ENCODE data around the gene PARP11.

PARP11 gene

GRCh38 chr12:3770891-3771290 is 102.3 kb downstream of the PARP11 start:
- Histone ChIP-seq H3F3A (ENCODE audit: insufficient read depth, low read length) (no peaks in the 10 kb centered on the region), H3K4me2 (ENCODE audit: low read length) (no peak overlapping the region), H3K79me2 (ENCODE audit: insufficient read depth, low read length) (no peaks in the 10 kb centered on the region), H3K9me3 (ENCODE audit: low read length) (no peaks in the 10 kb centered on the region), H3K27ac (ENCODE audit: low read depth, low read length, poor library complexity, severe bottlenecking) (no peak overlapping the region), H2AFZ (ENCODE audit: low read length) (no peak overlapping the region), H3K4me1 (ENCODE audit: insufficient read depth, low read length, severe bottlenecking) (no peaks in the 10 kb centered on the region), H3K27me3 (ENCODE audit: insufficient read depth, low read length) (no peaks in the 10 kb centered on the region), H3K4me3 (ENCODE audit: low read depth, low read length, poor library complexity, severe bottlenecking) (no peak overlapping the region), H3K36me3 (ENCODE audit: insufficient read depth, low read length) (no peaks in the 10 kb centered on the region), H4K20me1 (ENCODE audit: insufficient read depth, low read length) (no peaks in the 10 kb centered on the region), H3K9ac (ENCODE audit: low read length) (no peak overlapping the region), H3K9me2 (ENCODE audit: low read depth, low read length) (no peaks in the 10 kb centered on the region)
- TF ChIP-seq EZH2 (IDR thresholded peaks at IDR 0.05; ENCODE audit: borderline replicate concordance, low read length) = no peak
- no peak for TF ChIP-seq CTCF (IDR thresholded peaks at IDR 0.05; ENCODE audit: low read length)

GRCh38 chr12:3768911-3769447 is 104.2 kb downstream of the PARP11 start:
- no peak overlapping the region for H3K4me3 ChIP-seq (ENCODE audit: low read depth, low read length, poor library complexity, severe bottlenecking)
- no peaks in the 10 kb centered on the region for H3F3A ChIP-seq (ENCODE audit: insufficient read depth, low read length)
- H3K9me2 ChIP-seq (ENCODE audit: low read depth, low read length) = no peaks in the 10 kb centered on the region
- H4K20me1 ChIP-seq (ENCODE audit: insufficient read depth, low read length) = no peaks in the 10 kb centered on the region
- H3K9me3 ChIP-seq (ENCODE audit: low read length) = no peaks in the 10 kb centered on the region
- H3K9ac ChIP-seq (ENCODE audit: low read length) = no peak overlapping the region
- no peak overlapping the region for H3K27ac ChIP-seq (ENCODE audit: low read depth, low read length, poor library complexity, severe bottlenecking)
- no peak overlapping the region for H3K4me2 ChIP-seq (ENCODE audit: low read length)
- no peaks in the 10 kb centered on the region for H3K4me1 ChIP-seq (ENCODE audit: insufficient read depth, low read length, severe bottlenecking)
- H3K27me3 ChIP-seq (ENCODE audit: insufficient read depth, low read length) = no peaks in the 10 kb centered on the region
- TF ChIP-seq CTCF (IDR thresholded peaks at IDR 0.05; ENCODE audit: low read length) (no peak), EZH2 (IDR thresholded peaks at IDR 0.05; ENCODE audit: borderline replicate concordance, low read length) (no peak)
- no peaks in the 10 kb centered on the region for H3K79me2 ChIP-seq (ENCODE audit: insufficient read depth, low read length)
- no peak overlapping the region for H2AFZ ChIP-seq (ENCODE audit: low read length)
- no peaks in the 10 kb centered on the region for H3K36me3 ChIP-seq (ENCODE audit: insufficient read depth, low read length)

- Histone ChIP-seq H3K9ac (ENCODE audit: low read length) (no peak overlapping the region), H3K4me1 (ENCODE audit: insufficient read depth, low read length, severe bottlenecking) (no peaks in the 10 kb centered on the region), H3K27me3 (ENCODE audit: insufficient read depth, low read length) (no peaks in the 10 kb centered on the region), H3F3A (ENCODE audit: insufficient read depth, low read length) (no peaks in the 10 kb centered on the region), H3K79me2 (ENCODE audit: insufficient read depth, low read length) (no peaks in the 10 kb centered on the region), H3K9me2 (ENCODE audit: low read depth, low read length) (no peaks in the 10 kb centered on the region), H3K27ac (ENCODE audit: low read depth, low read length, poor library complexity, severe bottlenecking) (no peak overlapping the region), H3K4me3 (ENCODE audit: low read depth, low read length, poor library complexity, severe bottlenecking) (no peak overlapping the region), H3K4me2 (ENCODE audit: low read length) (no peak overlapping the region), H3K9me3 (ENCODE audit: low read length) (peaks cover 6% of the 10 kb centered on the region), H2AFZ (ENCODE audit: low read length) (no peak overlapping the region), H3K36me3 (ENCODE audit: insufficient read depth, low read length) (no peaks in the 10 kb centered on the region), H4K20me1 (ENCODE audit: insufficient read depth, low read length) (no peaks in the 10 kb centered on the region)
- TF ChIP-seq EZH2 (IDR thresholded peaks at IDR 0.05; ENCODE audit: borderline replicate concordance, low read length) = no peak
- no peak for TF ChIP-seq CTCF (IDR thresholded peaks at IDR 0.05; ENCODE audit: low read length)
Measured at GRCh38 chr12:3761116-3761735, 112.0 kb downstream of the PARP11 start.
